ENCODE data around the gene AMOTL2.

Gene AMOTL2

DNA sequence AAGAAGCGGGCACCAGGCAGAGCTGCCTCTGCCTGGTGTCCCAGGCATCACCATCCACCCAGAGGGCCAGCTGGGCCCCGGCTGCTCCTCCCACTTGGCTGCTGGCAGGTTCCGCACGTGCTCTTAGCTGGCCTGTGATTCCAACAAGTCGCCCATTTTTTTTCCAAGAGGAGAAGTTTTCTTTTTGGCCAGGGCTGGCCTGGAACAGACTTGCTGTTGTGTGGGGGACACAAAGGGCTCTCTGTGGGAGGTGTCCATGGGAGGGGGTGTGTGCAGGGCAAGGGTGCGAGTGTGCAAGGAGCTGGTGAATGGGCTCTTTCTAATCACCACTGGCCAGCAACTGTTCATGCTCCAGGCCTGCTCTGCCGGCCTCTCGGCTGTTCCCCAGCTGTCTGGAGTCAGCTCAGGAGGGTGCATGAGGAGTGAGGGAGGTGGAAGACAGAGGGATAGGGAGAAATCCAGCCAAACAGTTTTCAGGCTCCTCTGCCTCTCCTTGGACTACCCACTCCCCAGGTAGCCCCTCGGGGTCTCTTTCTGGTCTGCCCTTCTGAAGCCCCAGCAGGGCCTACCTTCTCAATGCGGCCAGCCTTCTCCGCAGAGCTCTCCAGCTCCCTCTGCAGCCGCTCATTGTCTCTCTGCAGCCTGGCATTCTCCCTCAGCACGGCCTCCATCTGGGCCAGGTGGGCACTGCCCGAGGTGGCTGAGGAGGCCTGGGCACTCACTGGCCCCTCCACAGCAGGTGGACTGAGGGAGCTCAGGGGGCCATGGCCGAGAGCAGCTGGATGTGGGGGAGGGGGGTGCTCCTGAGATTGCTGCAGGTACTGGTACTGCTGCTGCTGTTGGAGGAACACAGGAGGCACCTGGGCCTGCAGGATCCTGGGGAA is 7.1 kb downstream of the AMOTL2 start:
- no peak overlapping the region for H3K4me3 ChIP-seq (ENCODE audit: insufficient read depth, low read depth, low read length, poor library complexity, severe bottlenecking)
- H3K4me1 ChIP-seq (ENCODE audit: control insufficient read depth, insufficient read depth, low read length, poor library complexity, severe bottlenecking) = peaks cover 23% of the 10 kb centered on the region
- H3K27ac ChIP-seq (ENCODE audit: insufficient read depth, low read length, poor library complexity, severe bottlenecking) = no peak overlapping the region
- no peaks in the 10 kb centered on the region for H3K36me3 ChIP-seq (ENCODE audit: control insufficient read depth, insufficient read depth, low read length)
- no peaks in the 10 kb centered on the region for H3K27me3 ChIP-seq (replicated peaks; ENCODE audit: control insufficient read depth, insufficient read depth, low read length, poor library complexity, severe bottlenecking)
- H3K9me3 ChIP-seq (ENCODE audit: control insufficient read depth, low read length) = no peaks in the 10 kb centered on the region
- DNase-seq = no peak

DNA sequence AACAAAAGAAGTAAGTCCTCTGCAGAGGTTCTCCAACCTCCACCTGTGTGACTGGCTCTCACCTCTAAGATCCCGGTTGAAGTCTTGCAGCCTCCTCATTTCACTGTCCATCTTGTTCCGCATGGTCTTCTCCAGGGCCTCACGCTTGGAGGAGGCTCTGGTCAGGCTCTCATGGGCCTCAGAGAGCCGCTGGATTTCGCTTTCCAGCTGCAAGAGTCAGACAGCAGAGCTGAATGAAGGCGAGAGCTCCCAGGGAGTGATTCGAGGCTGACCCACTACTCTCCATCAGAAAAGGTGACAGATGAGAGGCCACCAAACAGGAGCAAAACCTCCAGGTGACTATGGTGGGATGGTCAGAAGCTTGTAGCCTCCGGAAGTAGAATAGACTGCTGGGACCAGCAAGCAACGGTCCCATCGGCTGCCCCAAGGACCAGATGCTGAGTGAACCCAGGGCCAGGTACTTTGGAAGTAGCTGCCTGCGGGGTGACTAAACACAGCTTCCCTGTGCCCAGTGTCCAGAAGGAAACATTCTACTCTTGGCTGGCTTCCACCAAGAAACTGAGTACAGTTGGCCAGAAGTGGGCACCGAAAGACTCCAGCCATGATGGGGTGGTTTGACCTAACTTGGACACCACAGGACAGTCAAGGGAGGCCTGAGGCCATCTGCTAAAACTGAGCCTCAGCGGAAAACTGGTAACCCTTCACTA is 7.9 kb downstream of the AMOTL2 start:
- no peaks in the 10 kb centered on the region for H3K27me3 ChIP-seq (replicated peaks; ENCODE audit: control insufficient read depth, insufficient read depth, low read length, poor library complexity, severe bottlenecking)
- no peak overlapping the region for H3K27ac ChIP-seq (ENCODE audit: insufficient read depth, low read length, poor library complexity, severe bottlenecking)
- peaks cover 23% of the 10 kb centered on the region for H3K4me1 ChIP-seq (ENCODE audit: control insufficient read depth, insufficient read depth, low read length, poor library complexity, severe bottlenecking)
- no peak overlapping the region for H3K4me3 ChIP-seq (ENCODE audit: insufficient read depth, low read depth, low read length, poor library complexity, severe bottlenecking)
- no peaks in the 10 kb centered on the region for H3K9me3 ChIP-seq (ENCODE audit: control insufficient read depth, low read length)
- no peak for DNase-seq
- H3K36me3 ChIP-seq (ENCODE audit: control insufficient read depth, insufficient read depth, low read length) = no peaks in the 10 kb centered on the region

DNA sequence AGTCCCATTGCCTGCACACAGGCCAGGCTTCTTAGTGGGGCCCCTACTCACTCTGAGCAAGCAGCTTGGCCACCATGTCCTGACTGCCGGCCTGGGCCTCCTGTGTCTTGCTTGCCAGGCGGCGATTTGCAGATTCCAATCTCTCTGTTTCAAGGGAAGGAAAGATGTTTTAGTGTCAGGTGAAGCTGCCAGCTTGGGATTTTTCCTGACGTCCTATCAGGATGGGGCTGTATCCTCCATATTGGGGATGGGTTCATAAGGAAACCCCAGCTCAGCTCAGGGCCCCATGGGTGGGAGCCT is 8.5 kb downstream of the AMOTL2 start:
- H3K4me3 ChIP-seq (ENCODE audit: insufficient read depth, low read depth, low read length, poor library complexity, severe bottlenecking) = no peak overlapping the region
- no peaks in the 10 kb centered on the region for H3K27me3 ChIP-seq (replicated peaks; ENCODE audit: control insufficient read depth, insufficient read depth, low read length, poor library complexity, severe bottlenecking)
- no peak overlapping the region for H3K27ac ChIP-seq (ENCODE audit: insufficient read depth, low read length, poor library complexity, severe bottlenecking)
- peaks cover 23% of the 10 kb centered on the region for H3K4me1 ChIP-seq (ENCODE audit: control insufficient read depth, insufficient read depth, low read length, poor library complexity, severe bottlenecking)
- no peaks in the 10 kb centered on the region for H3K9me3 ChIP-seq (ENCODE audit: control insufficient read depth, low read length)
- no peaks in the 10 kb centered on the region for H3K36me3 ChIP-seq (ENCODE audit: control insufficient read depth, insufficient read depth, low read length)
- no peak for DNase-seq

DNA sequence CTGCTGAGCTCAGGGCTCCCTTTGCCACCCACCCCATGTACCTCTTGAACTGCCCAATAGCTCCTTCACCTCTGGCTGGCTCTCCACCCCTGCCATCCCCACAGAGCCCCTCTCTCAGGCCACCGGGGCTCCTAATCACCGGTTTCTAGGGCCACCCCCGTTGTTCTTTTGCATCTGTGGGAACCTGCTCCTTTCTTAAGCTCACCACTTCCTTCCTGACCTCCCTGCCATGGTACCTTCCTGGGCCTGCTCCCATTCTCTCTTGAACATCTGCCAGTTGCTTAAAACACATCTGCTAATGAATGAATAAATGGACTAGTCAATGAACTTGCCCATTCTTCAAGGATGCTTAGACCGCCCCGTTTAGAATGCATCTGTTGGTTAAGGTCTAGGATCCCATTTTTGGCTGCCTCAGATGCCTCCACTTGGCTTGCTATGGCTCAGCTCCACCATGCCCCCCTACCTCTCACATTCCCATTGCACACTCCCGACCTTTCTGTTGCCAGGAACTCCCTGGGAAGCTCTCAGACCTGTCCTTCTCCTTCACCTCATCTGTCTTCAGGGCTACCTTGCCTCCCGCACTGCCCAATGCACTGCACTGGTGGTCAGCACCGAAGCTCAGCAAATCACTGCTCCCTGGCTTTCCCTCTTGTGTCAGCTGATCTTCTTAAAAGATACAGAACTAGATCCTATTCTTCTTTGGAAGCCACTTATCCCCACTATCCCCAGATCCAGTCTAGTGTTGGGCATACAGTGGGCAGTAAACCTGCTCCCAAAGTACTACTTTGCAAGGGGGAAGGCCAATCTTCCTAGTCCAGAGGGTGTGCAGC is 9.1 kb downstream of the AMOTL2 start:
- Histone ChIP-seq H3K9me3 (ENCODE audit: control insufficient read depth, low read length) (no peaks in the 10 kb centered on the region), H3K27me3 (replicated peaks; ENCODE audit: control insufficient read depth, insufficient read depth, low read length, poor library complexity, severe bottlenecking) (no peaks in the 10 kb centered on the region), H3K4me1 (ENCODE audit: control insufficient read depth, insufficient read depth, low read length, poor library complexity, severe bottlenecking) (peaks cover 23% of the 10 kb centered on the region), H3K27ac (ENCODE audit: insufficient read depth, low read length, poor library complexity, severe bottlenecking) (no peak overlapping the region), H3K4me3 (ENCODE audit: insufficient read depth, low read depth, low read length, poor library complexity, severe bottlenecking) (peak overlapping the region; percentile 61), H3K36me3 (ENCODE audit: control insufficient read depth, insufficient read depth, low read length) (no peaks in the 10 kb centered on the region)
- DNase-seq = no peak

- H3K36me3 ChIP-seq (ENCODE audit: control insufficient read depth, insufficient read depth, low read length) = no peaks in the 10 kb centered on the region
- H3K9me3 ChIP-seq (ENCODE audit: control insufficient read depth, low read length) = no peaks in the 10 kb centered on the region
- no peak for DNase-seq
- no peaks in the 10 kb centered on the region for H3K27me3 ChIP-seq (replicated peaks; ENCODE audit: control insufficient read depth, insufficient read depth, low read length, poor library complexity, severe bottlenecking)
- peaks cover 23% of the 10 kb centered on the region for H3K4me1 ChIP-seq (ENCODE audit: control insufficient read depth, insufficient read depth, low read length, poor library complexity, severe bottlenecking)
- H3K27ac ChIP-seq (ENCODE audit: insufficient read depth, low read length, poor library complexity, severe bottlenecking) = no peak overlapping the region
- peak overlapping the region; percentile 61 for H3K4me3 ChIP-seq (ENCODE audit: insufficient read depth, low read depth, low read length, poor library complexity, severe bottlenecking)
These were observed 9.9 kb downstream of the AMOTL2 start for GRCh38 chr3:134364061-134364935.

- H3K4me1 ChIP-seq (ENCODE audit: control insufficient read depth, insufficient read depth, low read length, poor library complexity, severe bottlenecking) = peaks cover 23% of the 10 kb centered on the region
- no peak for DNase-seq
- H3K27me3 ChIP-seq (replicated peaks; ENCODE audit: control insufficient read depth, insufficient read depth, low read length, poor library complexity, severe bottlenecking) = no peaks in the 10 kb centered on the region
- H3K9me3 ChIP-seq (ENCODE audit: control insufficient read depth, low read length) = no peaks in the 10 kb centered on the region
- no peaks in the 10 kb centered on the region for H3K36me3 ChIP-seq (ENCODE audit: control insufficient read depth, insufficient read depth, low read length)
- no peak overlapping the region for H3K4me3 ChIP-seq (ENCODE audit: insufficient read depth, low read depth, low read length, poor library complexity, severe bottlenecking)
- H3K27ac ChIP-seq (ENCODE audit: insufficient read depth, low read length, poor library complexity, severe bottlenecking) = no peak overlapping the region
These were observed 10.9 kb downstream of the AMOTL2 start for GRCh38 chr3:134363381-134363755.

DNA sequence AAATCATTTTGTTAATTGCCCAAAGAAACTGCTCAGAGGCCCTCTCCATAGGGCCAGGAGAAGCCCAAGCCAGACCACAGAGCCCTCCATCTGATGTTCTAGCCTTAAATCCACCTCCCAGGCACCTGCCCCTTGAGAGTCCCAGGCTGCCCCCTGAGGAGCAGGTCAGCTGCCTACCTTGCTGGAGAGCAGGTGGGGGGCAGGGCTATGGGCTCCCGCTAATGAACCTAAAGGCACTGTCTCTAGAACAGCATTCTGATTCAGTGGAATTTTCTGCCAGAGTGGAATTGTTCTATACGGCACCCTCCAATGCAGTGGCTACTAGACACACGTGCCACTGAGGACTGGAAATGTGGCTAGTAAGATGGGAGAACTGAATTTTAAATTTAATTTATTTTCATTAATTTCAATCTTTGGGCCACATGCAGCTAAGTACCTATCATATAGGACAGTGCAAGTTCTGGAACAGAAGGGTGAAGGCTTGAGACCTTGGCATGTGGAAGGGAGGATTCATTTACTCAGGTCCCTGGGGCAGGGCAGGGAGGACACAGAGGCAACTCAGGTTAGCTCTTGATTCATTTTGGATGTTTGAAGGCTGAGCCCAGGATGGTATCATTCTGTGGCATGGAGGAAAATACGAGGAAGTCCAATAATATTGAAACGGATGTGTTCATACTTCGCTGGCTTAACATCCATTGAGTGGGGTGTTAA is 11.4 kb downstream of the AMOTL2 start:
- Histone ChIP-seq H3K4me3 (ENCODE audit: insufficient read depth, low read depth, low read length, poor library complexity, severe bottlenecking) (no peak overlapping the region), H3K36me3 (ENCODE audit: control insufficient read depth, insufficient read depth, low read length) (no peaks in the 10 kb centered on the region), H3K9me3 (ENCODE audit: control insufficient read depth, low read length) (no peaks in the 10 kb centered on the region), H3K27ac (ENCODE audit: insufficient read depth, low read length, poor library complexity, severe bottlenecking) (no peak overlapping the region), H3K27me3 (replicated peaks; ENCODE audit: control insufficient read depth, insufficient read depth, low read length, poor library complexity, severe bottlenecking) (no peaks in the 10 kb centered on the region), H3K4me1 (ENCODE audit: control insufficient read depth, insufficient read depth, low read length, poor library complexity, severe bottlenecking) (peaks cover 23% of the 10 kb centered on the region)
- no peak for DNase-seq

DNA sequence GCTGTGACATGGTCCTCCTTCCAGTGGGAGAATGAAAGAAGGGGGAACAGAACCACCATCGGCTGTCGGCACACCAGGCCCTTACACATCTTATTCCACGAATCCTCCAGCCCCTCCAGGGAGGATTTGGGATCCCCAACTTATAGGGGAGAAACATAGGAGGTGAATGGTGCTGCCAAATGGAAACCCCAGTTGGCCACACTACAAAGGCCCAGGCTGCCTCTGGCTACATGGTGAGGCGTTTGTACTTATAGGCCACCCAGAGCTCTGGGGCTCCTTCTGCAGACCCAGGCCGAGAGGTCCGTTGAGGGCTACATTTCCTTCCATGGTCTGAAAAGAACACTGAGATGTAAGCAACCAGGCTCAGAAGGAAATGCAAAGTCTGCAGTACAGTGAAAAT is 12.0 kb downstream of the AMOTL2 start:
- H3K9me3 ChIP-seq (ENCODE audit: control insufficient read depth, low read length) = no peaks in the 10 kb centered on the region
- H3K27ac ChIP-seq (ENCODE audit: insufficient read depth, low read length, poor library complexity, severe bottlenecking) = no peak overlapping the region
- no peaks in the 10 kb centered on the region for H3K36me3 ChIP-seq (ENCODE audit: control insufficient read depth, insufficient read depth, low read length)
- H3K4me3 ChIP-seq (ENCODE audit: insufficient read depth, low read depth, low read length, poor library complexity, severe bottlenecking) = no peak overlapping the region
- DNase-seq = no peak
- no peaks in the 10 kb centered on the region for H3K27me3 ChIP-seq (replicated peaks; ENCODE audit: control insufficient read depth, insufficient read depth, low read length, poor library complexity, severe bottlenecking)
- H3K4me1 ChIP-seq (ENCODE audit: control insufficient read depth, insufficient read depth, low read length, poor library complexity, severe bottlenecking) = peaks cover 23% of the 10 kb centered on the region

Measured in effector memory CD4-positive, alpha-beta T cell (primary cell).